Keratinocyte (primary cell): ENCODE measurements around the gene GNAS-AS1.

Experiments
- CTCF ChIP-seq, 3 experiments: IDR thresholded peaks in 1 of 3; conservative IDR thresholded peaks in 1 of 3; optimal IDR thresholded peaks in 1 of 3; 2 replicates in 2 of 3; 3 replicates in 1 of 3; pipeline versions ENCODE3 to v1.5.1; 2011; ENCODE audit warnings: low read length in 3 of 3, mild to moderate bottlenecking in 3 of 3, moderate library complexity in 2 of 3, control low read depth in 1 of 3, inconsistent platforms in 1 of 3; ENCODE audit not compliant: insufficient read depth in 2 of 3; ENCODE audit errors: extremely low read depth in 1 of 3
- EZH2 ChIP-seq: IDR thresholded peaks from one replicate; pipeline ENCODE4 v1.6.1; 2012; ENCODE audit warnings: inconsistent platforms, mild to moderate bottlenecking, low read length, moderate library complexity

DNA sequence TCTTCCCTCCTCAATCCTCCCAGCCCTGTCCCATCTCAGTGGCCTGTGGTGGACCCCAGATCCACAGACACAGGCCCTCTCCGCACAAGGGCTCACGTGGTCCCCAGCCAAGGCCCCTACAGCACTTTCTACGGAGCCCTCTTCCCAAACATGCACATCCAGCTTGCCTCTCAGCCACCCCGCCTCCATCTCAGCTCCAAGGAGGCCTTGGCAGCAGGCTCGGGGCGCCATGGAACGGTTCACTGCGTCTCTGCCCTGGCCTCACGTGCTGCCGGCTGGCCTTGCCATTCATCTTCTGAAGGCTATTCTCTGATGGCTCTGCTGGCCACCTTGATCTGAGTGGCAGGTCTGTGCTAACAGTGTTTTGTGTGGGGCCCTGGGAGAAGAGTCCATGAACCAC lies 33.0 kb downstream of the GNAS-AS1 start:
- TF ChIP-seq CTCF (optimal IDR thresholded peaks at IDR 0.05 in 1 of 3, IDR thresholded peaks at IDR 0.05 in 1 of 3, conservative IDR thresholded peaks at IDR 0.05 in 1 of 3; ENCODE audit: extremely low read depth in 1 of 3, insufficient read depth in 2 of 3, low read length in 3 of 3) (no peak), EZH2 (no peak)
